Sigmoid colon (tissue), 4 donors: Measurements from ENCODE around the gene CEP43.

Source experiments
- POLR2A ChIP-seq, 2 donors: fragments of 450-650 bp; IDR thresholded peaks; one replicate each; pipeline ENCODE4 v1.6.1; 2016; ENCODE audit warnings: antibody characterized with exemption in 2 of 2, mild to moderate bottlenecking in 2 of 2, moderate library complexity in 2 of 2
- POLR2AphosphoS5 ChIP-seq, 4 donors: sonication (generic); formaldehyde crosslinking; IDR thresholded peaks; one replicate each; pipeline ENCODE4 v1.6.1; 2017; ENCODE audit warnings: antibody characterized with exemption in 4 of 4
- TF ChIP-seq, protein P1 (sequence below), 4 experiments: fragments of 450-650 bp in 3 of 4; fragments of 200-600 bp in 1 of 4; IDR thresholded peaks; one replicate each; pipeline ENCODE4 v1.5.1; 2016 to 2019; ENCODE audit warnings: antibody characterized with exemption in 4 of 4, mild to moderate bottlenecking in 3 of 4, moderate library complexity in 2 of 4

DNA sequence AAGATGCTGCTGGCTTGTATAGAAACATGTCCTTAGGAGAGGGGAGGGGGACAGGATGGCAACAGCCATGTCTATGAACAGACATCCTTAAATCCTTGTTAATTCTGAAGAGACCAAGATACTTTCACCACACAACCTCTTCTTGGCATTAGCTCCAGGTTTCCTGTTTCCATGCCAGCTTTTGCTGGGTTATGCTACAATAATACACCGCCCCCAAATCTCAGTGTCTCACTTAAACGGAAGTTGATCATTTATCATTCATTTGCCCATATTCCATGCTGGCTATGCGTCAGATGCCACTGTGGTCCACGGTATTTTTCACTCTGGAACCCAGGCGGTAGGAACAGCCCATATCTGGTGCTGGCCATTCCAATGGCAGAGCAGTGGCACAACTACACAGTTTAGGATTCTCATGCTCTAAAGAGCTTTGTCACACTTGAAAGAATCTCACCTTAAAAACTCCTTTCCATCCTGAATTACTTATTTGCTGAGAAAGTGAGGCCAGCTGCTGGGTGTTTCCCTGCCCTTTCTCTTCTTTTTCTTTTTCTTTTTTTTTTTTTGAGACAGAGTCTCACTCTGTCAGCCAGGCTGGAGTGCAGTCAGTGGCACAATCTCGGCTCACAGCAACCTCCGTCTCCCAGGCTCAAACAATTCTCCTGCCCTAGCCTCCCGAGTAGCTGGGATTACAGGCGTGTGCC is 39.1 kb upstream of the CEP43 start:
- TF ChIP-seq POLR2A (IDR thresholded peaks at IDR 0.05), result no peak
- TF ChIP-seq POLR2AphosphoS5 (IDR thresholded peaks at IDR 0.05), result no peak
- TF ChIP-seq, protein P1, sequence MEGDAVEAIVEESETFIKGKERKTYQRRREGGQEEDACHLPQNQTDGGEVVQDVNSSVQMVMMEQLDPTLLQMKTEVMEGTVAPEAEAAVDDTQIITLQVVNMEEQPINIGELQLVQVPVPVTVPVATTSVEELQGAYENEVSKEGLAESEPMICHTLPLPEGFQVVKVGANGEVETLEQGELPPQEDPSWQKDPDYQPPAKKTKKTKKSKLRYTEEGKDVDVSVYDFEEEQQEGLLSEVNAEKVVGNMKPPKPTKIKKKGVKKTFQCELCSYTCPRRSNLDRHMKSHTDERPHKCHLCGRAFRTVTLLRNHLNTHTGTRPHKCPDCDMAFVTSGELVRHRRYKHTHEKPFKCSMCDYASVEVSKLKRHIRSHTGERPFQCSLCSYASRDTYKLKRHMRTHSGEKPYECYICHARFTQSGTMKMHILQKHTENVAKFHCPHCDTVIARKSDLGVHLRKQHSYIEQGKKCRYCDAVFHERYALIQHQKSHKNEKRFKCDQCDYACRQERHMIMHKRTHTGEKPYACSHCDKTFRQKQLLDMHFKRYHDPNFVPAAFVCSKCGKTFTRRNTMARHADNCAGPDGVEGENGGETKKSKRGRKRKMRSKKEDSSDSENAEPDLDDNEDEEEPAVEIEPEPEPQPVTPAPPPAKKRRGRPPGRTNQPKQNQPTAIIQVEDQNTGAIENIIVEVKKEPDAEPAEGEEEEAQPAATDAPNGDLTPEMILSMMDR (IDR thresholded peaks at IDR 0.05), result no peak
